GM23338 (cell line): Measurements from ENCODE around the gene NFATC3.

Experiments
- CTCF ChIP-seq, 2 experiments: fragments of 200-600 bp in 1 of 2; sonication (generic) in 1 of 2; conservative IDR thresholded peaks; 2 replicates each; pipeline versions ENCODE4 v1.5.1 to v1.6.1; 2016 to 2017; ENCODE audit warnings: antibody characterized with exemption in 2 of 2, low read depth in 2 of 2, mild to moderate bottlenecking in 2 of 2, moderate library complexity in 1 of 2
- ETS1 ChIP-seq: IDR thresholded peaks from 2 replicates; pipeline ENCODE4 v1.6.1; 2016; ENCODE audit warnings: antibody characterized with exemption
- EZH2 ChIP-seq: fragments of 200-600 bp; sonication (generic); IDR thresholded peaks from one replicate; pipeline ENCODE4 v1.8.0; 2017; ENCODE audit warnings: antibody characterized with exemption, mild to moderate bottlenecking, low read depth; ENCODE audit not compliant: unreplicated experiment
- EZH2phosphoT487 ChIP-seq: fragments of 200-600 bp; sonication (generic); IDR thresholded peaks from one replicate; pipeline ENCODE4 v1.8.1; 2018; ENCODE audit warnings: antibody characterized with exemption; ENCODE audit not compliant: unreplicated experiment
- NANOG ChIP-seq: IDR thresholded peaks from 2 replicates; pipeline ENCODE4 v1.6.1; 2016; ENCODE audit warnings: antibody characterized with exemption, borderline replicate concordance
- POLR2AphosphoS5 ChIP-seq: IDR thresholded peaks from 2 replicates; pipeline ENCODE4 v1.6.1; 2016; ENCODE audit warnings: antibody characterized with exemption, low read depth

- TF ChIP-seq CTCF (conservative IDR thresholded peaks at IDR 0.05; ENCODE audit: low read depth in 2 of 2) (no peak), EZH2phosphoT487 (no peak), ETS1 (no peak), POLR2AphosphoS5 (no peak), EZH2 (no peak), NANOG (no peak)
Measured at GRCh38 chr16:68187505-68187904, 102.3 kb downstream of the NFATC3 start.
